ENCODE measurements around the gene IGIP.

GRCh38 chr5:140174465-140175366 is 49.0 kb downstream of the IGIP start, which contains the start of gene CYSTM1:
- TF ChIP-seq CTCF (IDR thresholded peaks at IDR 0.05 in 4 of 5, conservative IDR thresholded peaks at IDR 0.05 in 1 of 5), result peak in 1 of 5 experiments; percentile 40
- TF ChIP-seq POLR2A (IDR thresholded peaks at IDR 0.05), result peak; percentile 98 to 99
